Right renal pelvis (tissue), 4 donors: Measurements from ENCODE around the gene PDSS2. TPM values are rescaled to one million over a fixed set of nuclear protein-coding genes. Genes with fewer than 3 reads are reported as not detected.
"Not testable (repeated sequence)": the region's sequence is repeated elsewhere in the genome, so short reads cannot be mapped to it uniquely, and the experiment has no call there.

Experiments used
- DNase-seq, 4 donors: peaks; one replicate each; pipeline ENCODE4 v3.0.0-alpha.2; 2013; ENCODE audit warnings: low read depth in 4 of 4, low spot score in 3 of 4, missing footprints in 1 of 4
- polyA plus RNA-seq, 4 donors: library from polyadenylated mRNA; unstranded; fragments of 120-200 nt; gene quantifications; one replicate each; pipeline ENCODE4 v1.2.1, GENCODE V29; 2013; ENCODE audit not compliant: insufficient read length in 4 of 4

PDSS2 gene
- polyA plus RNA-seq, 4 donors = 18.6 to 21.1 (median 20.3) TPM

GRCh38 chr6:107479089-107479690, 19.8 kb upstream of the PDSS2 start:
- DNase-seq = no peak

GRCh38 chr6:107475826-107476225, 16.5 kb upstream of the PDSS2 start:
- DNase-seq = not testable (repeated sequence)

GRCh38 chr6:107475360-107475759, 16.0 kb upstream of the PDSS2 start:
- not testable (repeated sequence) for DNase-seq

- no peak for DNase-seq
Measured at GRCh38 chr6:107473660-107474059, 14.3 kb upstream of the PDSS2 start.

- no peak for DNase-seq
Measured at GRCh38 chr6:107470364-107470763, 11.0 kb upstream of the PDSS2 start.

GRCh38 chr6:107466062-107466461, 6.7 kb upstream of the PDSS2 start:
- DNase-seq = no peak

- DNase-seq = no peak
Measured at GRCh38 chr6:107460083-107460631, 793 bp upstream of the PDSS2 start.

- DNase-seq = no peak
Measured at GRCh38 chr6:107458672-107459282, 587 bp downstream of the PDSS2 start.

- DNase-seq = no peak
Measured at GRCh38 chr6:107448776-107449175, 10.6 kb downstream of the PDSS2 start.

- DNase-seq = no peak
Measured at GRCh38 chr6:107447663-107448216, 11.6 kb downstream of the PDSS2 start.

GRCh38 chr6:107444277-107444676, 15.1 kb downstream of the PDSS2 start:
- DNase-seq = no peak

GRCh38 chr6:107443608-107444267, 15.6 kb downstream of the PDSS2 start:
- DNase-seq = no peak

GRCh38 chr6:107442938-107443607, 16.3 kb downstream of the PDSS2 start:
- no peak for DNase-seq

GRCh38 chr6:107441682-107442081, 17.7 kb downstream of the PDSS2 start:
- DNase-seq = peak in 1 of 4 donors; percentile 4

GRCh38 chr6:107440936-107441335, 18.4 kb downstream of the PDSS2 start:
- no peak for DNase-seq

- no peak for DNase-seq
Measured at GRCh38 chr6:107439406-107439805, 20.0 kb downstream of the PDSS2 start.

- no peak for DNase-seq
Measured at GRCh38 chr6:107437691-107438090, 21.7 kb downstream of the PDSS2 start.

GRCh38 chr6:107436881-107437280, 22.5 kb downstream of the PDSS2 start:
- DNase-seq = no peak

- no peak for DNase-seq
Measured at GRCh38 chr6:107435798-107436197, 23.6 kb downstream of the PDSS2 start.

- DNase-seq = no peak
Measured at GRCh38 chr6:107434812-107435211, 24.6 kb downstream of the PDSS2 start.

- not testable (repeated sequence) for DNase-seq
Measured at GRCh38 chr6:107425951-107426350, 33.4 kb downstream of the PDSS2 start.
